ENCODE measurements around the gene MAP3K19. TPM values are rescaled to one million over a fixed set of nuclear protein-coding genes. Genes with fewer than 3 reads are reported as not detected.

The MAP3K19 gene
- total and polyA plus RNA-seq, 2 of the 8 experiments (the other 6 are each of a cell fraction or from before 2014, with no cell fraction given), result not detected

- TF ChIP-seq ATF2 (IDR thresholded peaks at IDR 0.05; ENCODE audit: low read length) (no peak), CHD2 (IDR thresholded peaks at IDR 0.05; ENCODE audit: low read length) (no peak), YY1 (IDR thresholded peaks at IDR 0.05; ENCODE audit: low read depth, low read length) (no peak), TAF7 (optimal IDR thresholded peaks at IDR 0.05; ENCODE audit: borderline replicate concordance, low read depth, low read length) (no peak)
These were observed at the start of gene MAP3K19 (continued) for GRCh38 chr2:135047300-135047699.

All from H1 (cell line).